HL-60 (cell line): ENCODE results near the gene KAT6B.

Experiments used
- DNase-seq, 2 experiments: peaks; one replicate each; pipeline ENCODE4 v3.0.0-alpha.2; 2010 to 2020; ENCODE audit warnings: low read depth in 1 of 2, low spot score in 1 of 2
- H3K27ac ChIP-seq: fragments of 250-450 bp; sonication (Bioruptor Pico); replicated peaks from 2 replicates; pipeline ENCODE4 v1.5.1; 2020; ENCODE audit warnings: mild to moderate bottlenecking, moderate library complexity
- H3K27me3 ChIP-seq: fragments of 250-450 bp; sonication (Bioruptor Pico); 2 replicates; pipeline ENCODE4 v1.5.1; 2021; ENCODE audit warnings: mild to moderate bottlenecking, moderate library complexity; ENCODE audit not compliant: insufficient read depth, poor library complexity, severe bottlenecking
- H3K4me3 ChIP-seq: replicated peaks from 2 replicates; pipeline ENCODE4 v1.5.1; 2011; ENCODE audit warnings: mild to moderate bottlenecking, control low read depth, low read length; ENCODE audit not compliant: insufficient read depth
- CTCF ChIP-seq: IDR thresholded peaks from one replicate; pipeline ENCODE4 v1.5.1; 2011; ENCODE audit warnings: low read length, control low read depth, inconsistent platforms; ENCODE audit not compliant: insufficient read depth
- GABPA ChIP-seq: IDR thresholded peaks from 2 replicates; pipeline ENCODE4 v1.6.1; 2012; ENCODE audit warnings: low read depth
- POLR2AphosphoS5 ChIP-seq: IDR thresholded peaks from 2 replicates; pipeline ENCODE4 v1.6.1; 2012; ENCODE audit warnings: low read depth
- REST ChIP-seq: IDR thresholded peaks from 2 replicates; pipeline ENCODE4 v1.6.1; 2012; ENCODE audit warnings: low read depth; ENCODE audit not compliant: insufficient replicate concordance
- SPI1 ChIP-seq: IDR thresholded peaks from 2 replicates; pipeline ENCODE4 v1.6.1; 2012; ENCODE audit warnings: low read depth, mild to moderate bottlenecking, borderline replicate concordance

The KAT6B gene

GRCh38 chr10:75070961-75071428, 244.6 kb downstream of the KAT6B start:
- no peak for TF ChIP-seq SPI1
- TF ChIP-seq POLR2AphosphoS5, result no peak
- TF ChIP-seq REST, result no peak
- TF ChIP-seq CTCF, result no peak
- no peak overlapping the region for H3K27ac ChIP-seq
- H3K4me3 ChIP-seq, result no peak overlapping the region
- no peak for DNase-seq
- H3K27me3 ChIP-seq, result no peaks in the 10 kb centered on the region

- Histone ChIP-seq H3K27ac (no peak overlapping the region), H3K27me3 (no peaks in the 10 kb centered on the region), H3K4me3 (no peak overlapping the region)
- no peak for DNase-seq
- TF ChIP-seq GABPA (no peak), REST (no peak), CTCF (no peak), SPI1 (no peak), POLR2AphosphoS5 (no peak)
Measured at GRCh38 chr10:75071756-75072155, 245.4 kb downstream of the KAT6B start.

- Histone ChIP-seq H3K4me3 (no peak overlapping the region), H3K27me3 (no peaks in the 10 kb centered on the region), H3K27ac (no peak overlapping the region)
- DNase-seq, result no peak
- TF ChIP-seq SPI1 (no peak), GABPA (no peak)
Measured at GRCh38 chr10:75072727-75073126, 246.3 kb downstream of the KAT6B start.

- TF ChIP-seq POLR2AphosphoS5 (no peak), CTCF (no peak), GABPA (no peak), SPI1 (no peak), REST (no peak)
- no peak overlapping the region for H3K27ac ChIP-seq
- no peaks in the 10 kb centered on the region for H3K27me3 ChIP-seq
- DNase-seq, result no peak
- H3K4me3 ChIP-seq, result no peak overlapping the region
Measured at GRCh38 chr10:75073442-75073841, 247.0 kb downstream of the KAT6B start.
